Measurements from ENCODE around the gene ESD.

DNA sequence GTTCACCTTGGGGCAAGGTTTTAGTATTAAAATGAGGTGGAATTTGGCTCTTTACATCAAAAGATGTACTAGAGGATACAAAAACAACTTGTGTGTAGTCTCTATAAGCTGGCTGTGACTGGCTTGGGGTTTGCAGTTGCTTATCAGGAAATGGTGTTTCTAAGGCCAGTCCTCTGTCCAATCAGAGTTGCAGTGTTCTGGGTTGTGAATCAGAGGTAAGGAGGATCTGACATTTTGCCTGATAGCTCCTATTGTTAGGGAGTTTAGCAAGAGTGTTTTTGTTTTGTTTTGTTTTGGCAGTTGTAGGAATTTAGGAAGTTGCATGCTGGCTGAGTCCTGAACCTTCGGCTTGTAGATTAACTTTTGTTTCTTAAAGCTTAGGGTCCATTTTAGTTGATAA, 20.1 kb upstream of the ESD start:
- TF ChIP-seq, protein P1, sequence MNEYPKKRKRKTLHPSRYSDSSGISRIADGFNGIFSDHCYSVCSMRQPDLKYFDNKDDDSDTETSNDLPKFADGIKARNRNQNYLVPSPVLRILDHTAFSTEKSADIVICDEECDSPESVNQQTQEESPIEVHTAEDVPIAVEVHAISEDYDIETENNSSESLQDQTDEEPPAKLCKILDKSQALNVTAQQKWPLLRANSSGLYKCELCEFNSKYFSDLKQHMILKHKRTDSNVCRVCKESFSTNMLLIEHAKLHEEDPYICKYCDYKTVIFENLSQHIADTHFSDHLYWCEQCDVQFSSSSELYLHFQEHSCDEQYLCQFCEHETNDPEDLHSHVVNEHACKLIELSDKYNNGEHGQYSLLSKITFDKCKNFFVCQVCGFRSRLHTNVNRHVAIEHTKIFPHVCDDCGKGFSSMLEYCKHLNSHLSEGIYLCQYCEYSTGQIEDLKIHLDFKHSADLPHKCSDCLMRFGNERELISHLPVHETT (tag by site-specific recombination; IDR thresholded peaks at IDR 0.05) = no peak
- TF ChIP-seq ZNF366 (tag by site-specific recombination; conservative IDR thresholded peaks at IDR 0.05) = no peak

All from HEK293 (cell line).